GM21528 (cell line): Measurements from ENCODE around the gene PSMG4.
"Not testable (repeated sequence)": the region's sequence is repeated elsewhere in the genome, so short reads cannot be mapped to it uniquely, and the experiment has no call there.

Source experiments
- ATAC-seq: cut with Tn5 transposase; IDR thresholded peaks from one replicate; pipeline ENCODE4 v1.9.1; 2021; ENCODE audit warnings: mild to moderate bottlenecking, moderate library complexity; ENCODE audit not compliant: unreplicated experiment, low FRiP score

Gene PSMG4

DNA sequence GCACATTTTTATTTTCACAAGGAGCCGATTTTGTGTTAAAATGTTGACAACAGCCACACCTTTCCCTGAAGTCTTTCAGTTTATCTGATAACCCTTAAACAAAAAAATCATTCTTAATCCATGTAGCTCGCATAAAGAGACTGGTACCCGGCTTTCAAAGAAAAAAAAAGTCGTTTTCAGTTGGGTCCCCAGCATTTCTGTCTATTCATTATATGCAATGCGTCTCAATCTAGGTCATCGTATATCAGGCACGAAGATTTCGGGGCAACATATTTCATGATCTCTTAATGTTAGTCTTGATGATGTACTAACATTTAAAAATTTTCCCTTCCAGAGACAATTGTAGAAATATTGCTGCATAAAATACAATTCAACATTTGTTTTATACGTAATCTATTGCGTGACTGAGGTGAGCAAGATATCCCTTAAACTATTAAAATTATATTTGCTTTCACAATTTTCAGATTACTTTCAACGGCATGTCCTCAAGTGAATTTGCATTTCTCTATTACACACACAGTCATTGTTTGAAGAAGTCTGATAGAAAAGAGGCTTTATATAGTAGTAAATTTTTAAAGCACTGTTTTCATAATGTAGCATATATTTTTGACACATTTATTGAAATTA, 28.4 kb upstream of the PSMG4 start:
- no peak for ATAC-seq

DNA sequence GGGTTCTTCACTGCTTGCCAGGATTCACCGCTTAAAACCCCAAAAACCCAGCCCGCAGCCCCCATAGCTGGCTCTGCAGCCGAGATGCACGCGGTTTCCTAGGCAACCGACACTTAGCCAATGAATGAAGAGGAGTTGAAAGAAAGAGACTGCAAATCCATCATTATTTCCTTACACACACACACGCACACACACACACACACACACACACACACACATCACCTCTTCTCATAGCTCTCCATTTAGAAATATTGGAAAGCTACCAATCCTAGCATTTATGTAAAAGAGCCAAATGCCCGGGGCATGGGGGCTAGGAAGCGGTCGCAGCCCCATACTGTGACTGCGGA, 27.9 kb upstream of the PSMG4 start:
- no peak for ATAC-seq

DNA sequence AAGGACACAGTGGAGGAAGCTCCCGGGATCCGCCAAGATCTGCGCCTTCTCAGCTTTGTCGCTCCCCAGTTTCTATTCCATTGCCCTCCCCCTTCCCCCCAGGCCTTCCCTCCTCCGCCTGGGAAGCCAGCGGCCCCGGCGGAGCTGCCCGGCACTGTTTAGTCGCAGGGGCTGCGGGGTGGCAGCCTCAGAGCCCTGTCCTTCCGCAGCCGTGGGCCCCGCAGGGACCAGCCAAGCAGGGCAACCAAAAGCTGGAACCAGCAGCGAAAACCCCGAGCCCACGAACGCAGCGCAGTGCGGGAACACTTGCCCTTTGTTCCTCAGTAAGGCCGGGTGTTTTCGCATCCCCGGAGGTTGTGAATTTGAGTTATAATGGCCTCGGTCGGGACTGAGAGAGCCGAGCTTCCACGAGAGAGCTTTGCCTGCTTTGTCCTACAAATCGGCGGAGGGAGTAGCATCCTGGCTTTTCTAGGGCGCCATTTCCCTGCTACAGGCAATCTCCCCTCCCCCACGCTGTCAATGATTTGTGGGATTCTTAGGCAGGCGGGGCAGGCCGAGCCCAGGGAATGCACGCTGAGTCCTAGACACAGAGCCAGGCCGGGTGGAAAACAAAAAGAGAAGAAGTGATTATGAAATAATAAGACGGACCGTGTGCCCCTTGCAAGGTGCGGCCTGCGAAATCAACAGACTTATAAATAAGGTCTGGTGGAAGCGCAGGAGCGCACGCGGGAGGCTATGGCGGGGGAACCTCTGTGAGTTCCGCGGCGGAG, 27.3 kb upstream of the PSMG4 start:
- ATAC-seq, result no peak

DNA sequence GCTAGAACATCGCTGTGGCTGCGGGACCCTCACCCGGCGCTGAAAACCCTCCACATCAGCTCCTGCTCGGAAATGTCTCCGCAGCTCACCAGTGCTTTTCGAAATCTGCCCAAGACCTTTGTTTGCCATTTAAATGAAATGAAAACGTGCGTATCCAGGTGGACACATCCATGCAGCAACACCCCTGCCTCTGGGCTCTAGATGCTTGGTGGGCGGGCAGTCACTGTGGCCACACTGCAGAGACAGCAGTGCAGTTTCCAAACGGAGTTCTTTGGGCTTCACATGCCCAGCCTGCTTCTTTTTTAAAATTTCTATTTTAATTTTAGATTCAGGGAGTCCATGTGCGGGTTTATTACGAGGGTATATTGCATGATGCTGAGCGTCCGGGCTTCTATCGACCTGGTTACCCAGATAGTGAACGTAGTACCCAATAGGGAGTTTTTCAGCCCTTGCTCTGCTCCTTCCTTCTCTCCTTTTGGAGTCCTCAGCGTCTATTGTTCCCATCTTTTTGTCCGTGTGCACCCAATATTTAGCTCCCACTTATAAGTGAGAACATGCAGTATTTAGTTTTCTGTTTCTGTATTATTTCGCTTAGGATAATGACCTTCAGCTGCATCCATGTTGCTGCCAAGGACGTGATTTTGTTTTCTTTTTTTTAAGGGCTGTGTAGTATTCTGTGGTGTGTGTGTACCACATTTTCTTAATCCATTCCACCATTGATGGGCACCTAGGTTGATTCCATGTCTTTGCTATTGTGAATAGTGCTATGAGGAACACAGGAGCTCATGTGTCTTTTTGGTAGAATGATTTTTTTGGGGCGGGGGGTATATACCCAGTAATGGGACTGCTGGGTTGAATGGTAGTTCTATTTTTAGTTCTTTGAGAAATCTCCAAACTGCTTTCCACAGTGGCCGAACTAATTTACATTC, 26.5 kb upstream of the PSMG4 start:
- no peak for ATAC-seq

DNA sequence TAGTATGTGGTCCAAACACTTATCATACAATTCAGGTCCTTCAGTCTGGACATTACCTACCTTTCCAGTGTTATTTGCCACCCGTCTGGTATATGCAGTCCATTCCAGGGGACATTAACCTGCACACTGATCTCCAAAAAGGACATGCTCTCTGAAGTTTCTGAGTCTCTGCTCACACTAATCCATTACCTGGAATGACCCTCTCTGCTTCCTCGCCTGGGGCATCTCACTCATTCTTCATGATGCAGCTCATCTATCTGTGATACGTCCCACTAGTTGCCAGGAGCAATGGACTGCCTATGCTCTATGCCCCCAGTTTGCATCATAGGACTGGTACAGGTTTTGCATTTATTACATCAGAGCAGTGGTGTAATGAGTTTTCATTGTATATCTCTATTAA, 25.4 kb upstream of the PSMG4 start:
- ATAC-seq, result no peak

DNA sequence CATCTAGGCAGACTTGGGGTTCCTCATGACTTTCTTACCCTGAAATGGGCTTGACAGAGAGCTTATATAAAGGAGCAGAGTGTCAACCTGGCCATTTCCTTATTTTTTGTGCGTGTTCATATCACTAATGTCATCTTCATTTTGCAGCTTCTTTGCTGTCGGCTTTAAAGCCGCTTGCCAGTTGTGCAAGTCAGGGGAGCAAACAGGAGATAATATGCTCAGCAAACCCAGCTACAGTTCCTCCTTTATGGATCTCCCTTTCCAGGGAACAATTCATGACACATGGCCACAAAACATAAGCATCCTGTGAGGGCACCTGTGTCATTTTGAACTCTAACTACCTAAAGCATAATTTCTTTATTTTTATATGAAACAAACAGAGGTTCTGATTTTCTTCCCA, 24.8 kb upstream of the PSMG4 start:
- no peak for ATAC-seq

DNA sequence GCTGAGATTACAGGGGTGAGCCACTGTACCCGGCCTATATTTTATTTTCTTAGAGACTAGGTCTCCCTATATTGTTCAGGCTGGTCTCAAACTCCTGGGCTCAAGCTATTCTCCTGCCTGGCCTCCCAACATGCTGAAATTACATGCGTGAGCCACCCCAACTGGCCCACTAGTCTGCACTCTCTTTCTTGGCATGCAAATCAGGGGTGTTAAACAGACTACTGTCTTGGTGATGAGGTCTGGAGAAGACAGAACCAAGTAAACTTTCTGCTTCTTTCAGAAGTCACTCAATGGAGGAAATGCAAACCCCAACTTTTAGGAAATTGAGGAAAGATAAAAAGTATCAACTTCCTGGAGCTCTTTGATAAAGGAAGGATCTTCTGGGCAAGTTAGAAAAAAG, 23.3 kb upstream of the PSMG4 start:
- ATAC-seq, result no peak

DNA sequence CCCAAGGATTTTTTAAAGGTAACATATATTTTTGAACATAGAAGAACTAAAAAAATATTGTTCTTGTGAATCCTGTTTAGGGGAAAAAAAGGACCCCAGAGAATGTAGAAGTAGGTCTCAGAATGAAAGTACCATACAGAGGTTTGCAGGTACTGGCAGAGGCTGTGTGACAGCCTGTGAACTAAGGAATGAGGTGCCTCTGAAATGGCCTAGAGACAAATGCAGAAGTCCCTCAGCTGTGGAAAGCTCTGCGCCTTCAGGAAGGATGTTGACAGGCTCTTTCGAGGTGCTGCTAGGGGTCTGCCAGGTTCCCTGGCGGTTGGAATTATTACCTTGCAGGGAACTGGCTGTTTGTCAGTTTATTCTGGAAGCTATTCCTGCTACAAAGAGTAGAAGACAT, 22.7 kb upstream of the PSMG4 start:
- no peak for ATAC-seq

DNA sequence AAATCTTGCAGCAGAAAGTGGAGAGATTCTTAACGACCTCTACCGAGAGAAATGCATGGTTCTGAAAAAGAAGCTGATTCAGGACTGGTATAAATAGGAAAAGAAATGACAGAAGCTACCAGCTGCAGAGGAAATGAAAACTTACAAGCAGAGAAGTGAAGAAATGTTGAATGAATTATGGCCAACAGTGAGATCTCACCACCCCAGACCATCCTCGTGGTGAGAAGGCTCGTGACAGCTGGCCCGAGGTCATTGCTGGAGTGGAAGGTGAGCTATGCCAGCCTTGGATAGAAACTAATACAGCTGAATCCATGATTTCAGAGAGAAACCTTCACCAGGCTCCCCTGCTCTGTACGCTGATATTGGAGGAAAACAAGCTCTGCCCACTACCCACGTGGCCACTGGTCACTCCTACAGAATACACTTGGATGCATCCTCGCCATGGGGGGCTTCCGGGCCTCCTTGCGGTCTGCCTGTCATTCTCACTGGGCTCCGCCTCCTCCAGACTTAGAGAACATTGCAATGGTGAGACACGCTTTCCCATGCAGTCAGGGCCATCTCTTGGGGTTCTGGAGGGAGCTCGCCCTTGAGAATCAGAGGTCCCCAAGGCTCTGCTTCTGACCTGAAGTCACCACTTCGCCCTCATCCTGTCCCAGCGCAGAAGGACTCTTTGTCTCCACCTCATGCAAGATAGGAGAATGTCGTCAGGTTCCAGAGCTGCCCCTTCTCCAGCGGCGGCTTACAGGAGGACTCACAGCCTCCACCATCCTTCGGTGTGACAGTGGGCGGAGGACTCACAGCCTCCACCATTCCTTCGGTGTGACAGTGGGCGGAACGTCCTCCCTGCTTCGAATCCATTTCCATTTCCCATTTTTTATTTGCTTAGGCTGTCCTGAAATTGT, 20.7 kb upstream of the PSMG4 start:
- ATAC-seq, result peak; percentile 43

DNA sequence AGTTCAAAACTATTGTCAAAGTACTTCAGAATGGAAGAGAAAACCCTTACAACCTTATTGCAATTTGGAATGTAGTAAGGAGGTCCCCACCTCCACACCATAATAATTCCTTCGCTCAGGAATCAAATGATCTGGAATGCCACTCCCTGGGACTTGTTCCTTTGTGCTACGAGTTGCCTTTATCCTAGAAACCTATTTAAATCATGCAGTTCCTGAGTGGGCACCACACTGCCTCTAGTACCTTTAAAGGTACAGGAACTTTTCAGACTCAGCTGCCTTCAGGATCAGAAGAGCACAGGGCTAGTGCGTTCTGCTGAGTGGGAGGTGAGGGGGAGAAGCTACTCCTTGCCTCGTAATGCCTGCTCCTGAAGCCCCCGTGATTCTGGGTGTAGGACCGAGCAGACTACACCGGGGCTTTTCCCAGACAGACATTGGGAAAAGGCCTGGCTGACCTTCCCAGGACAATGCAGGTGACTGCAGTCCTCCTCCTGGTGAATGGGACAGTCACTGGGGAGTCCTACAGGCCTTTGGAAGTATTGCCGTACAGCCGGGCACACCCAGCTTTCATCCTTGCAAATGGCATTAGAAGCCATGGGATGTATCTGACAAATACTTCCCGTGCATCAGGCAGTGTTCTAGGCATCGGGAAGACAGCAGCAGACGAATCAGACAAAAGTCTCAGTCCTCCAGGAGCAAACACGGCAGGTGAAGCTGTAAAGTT, 19.5 kb upstream of the PSMG4 start:
- no peak for ATAC-seq

DNA sequence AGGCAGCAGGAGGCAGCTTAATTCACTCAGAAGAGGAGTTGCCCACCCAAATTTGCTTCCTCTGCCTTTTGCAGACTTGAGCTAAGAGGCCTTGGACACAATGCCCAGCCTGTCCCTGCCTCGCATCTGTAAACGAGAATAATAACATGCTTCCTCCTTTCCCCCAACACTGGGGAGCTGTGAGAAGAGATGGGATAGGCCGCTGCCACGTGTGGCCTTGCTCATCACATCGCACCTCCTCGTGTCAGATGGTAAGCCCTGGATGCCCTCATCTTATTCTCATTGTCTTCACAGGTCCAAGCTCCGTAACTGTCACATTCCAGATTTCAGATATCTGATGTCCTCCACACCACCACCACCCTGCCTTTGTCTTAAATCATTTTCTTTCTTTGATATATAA, 18.2 kb upstream of the PSMG4 start:
- ATAC-seq, result no peak

DNA sequence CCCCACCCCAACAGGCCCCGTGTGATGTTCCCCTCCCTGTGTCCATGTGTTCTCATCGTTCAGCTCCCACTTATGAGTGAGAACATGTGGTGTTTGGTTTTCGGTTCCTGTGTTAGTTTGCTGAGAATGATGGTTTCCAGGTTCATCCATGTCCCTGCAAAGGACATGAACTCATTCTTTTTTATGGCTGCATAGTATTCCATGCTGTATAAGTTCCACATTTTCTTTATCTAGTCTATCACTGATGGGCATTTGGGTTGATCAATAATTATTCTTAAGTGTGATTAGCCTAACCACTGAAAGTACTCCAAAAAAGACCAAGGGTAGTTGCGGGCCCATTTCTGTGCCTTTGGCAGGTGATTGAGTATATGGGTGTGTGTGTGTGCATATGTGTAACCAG, 17.0 kb upstream of the PSMG4 start:
- not testable (repeated sequence) for ATAC-seq

DNA sequence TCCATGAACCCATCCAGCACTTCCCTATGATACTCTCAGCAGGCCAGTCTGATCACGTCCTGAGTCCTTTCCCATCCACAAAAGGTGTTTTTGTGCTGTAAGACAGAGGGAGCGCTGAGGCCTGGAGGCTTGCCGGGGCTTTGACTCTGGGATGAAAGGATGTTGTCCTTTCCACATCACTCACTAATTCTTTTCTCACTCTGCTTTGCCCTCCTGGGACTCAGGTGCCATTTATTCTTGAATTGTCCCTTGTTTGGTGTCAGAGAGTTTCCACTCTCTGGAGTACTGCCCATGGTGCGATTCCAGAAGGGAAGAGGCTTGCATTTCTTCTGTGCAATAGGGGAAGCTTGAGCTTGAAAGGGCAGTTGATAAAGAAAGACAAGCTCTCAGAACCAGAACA, 16.0 kb upstream of the PSMG4 start:
- no peak for ATAC-seq

DNA sequence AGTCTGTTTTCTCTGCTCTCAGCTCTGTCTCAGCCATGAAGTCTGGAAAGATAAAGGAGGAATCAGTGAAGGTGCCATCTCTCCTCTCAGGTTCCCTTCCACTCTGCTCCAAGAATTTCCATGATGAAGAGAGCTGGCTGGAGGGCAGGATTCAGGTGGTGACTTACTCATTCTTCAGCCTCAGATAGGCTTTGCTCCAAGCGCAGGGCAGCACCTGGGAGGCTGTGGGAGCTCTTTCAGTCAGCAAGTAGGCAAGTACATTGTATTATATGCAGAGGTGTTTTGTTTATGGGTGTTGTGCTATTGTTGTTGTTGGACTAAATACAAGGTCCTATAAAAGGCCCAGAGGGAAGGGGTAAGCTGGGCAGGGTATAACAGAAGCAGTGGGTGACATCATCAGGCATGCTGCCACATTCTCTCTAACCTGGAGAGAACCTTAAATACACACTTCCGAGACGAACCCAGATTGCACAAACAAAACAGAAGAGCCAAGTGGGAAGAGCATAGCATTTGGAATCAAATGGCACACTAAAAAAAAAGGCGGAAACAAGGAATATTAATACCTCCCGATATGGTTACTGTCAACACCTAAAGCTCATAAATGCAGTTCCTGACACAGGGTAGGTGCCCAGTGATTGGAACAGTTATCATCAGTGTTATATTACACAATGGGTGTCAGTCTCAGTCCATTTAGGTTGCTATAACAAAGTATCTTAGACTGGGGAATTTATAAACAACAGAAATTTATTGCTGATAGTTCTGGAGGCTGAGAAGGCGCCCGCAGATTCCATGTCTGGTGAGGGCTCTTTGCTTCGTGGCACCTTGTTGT, 14.5 kb upstream of the PSMG4 start:
- ATAC-seq, result no peak

DNA sequence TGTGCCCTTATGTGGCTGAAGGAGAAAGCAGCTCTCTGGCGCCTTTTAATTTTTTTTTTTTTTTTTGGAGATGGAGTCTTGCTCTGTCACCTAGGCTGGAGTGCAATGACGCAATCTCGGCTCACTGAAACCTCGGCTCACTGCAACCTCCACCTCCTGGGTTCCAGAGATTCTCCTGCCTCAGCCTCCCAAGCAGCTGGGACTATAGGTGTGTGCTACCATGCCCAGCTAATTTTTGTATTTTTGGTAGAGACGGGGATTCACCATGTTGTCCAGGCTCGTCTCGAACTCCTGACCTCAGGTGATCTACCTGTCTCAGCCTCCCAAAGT, 13.9 kb upstream of the PSMG4 start:
- not testable (repeated sequence) for ATAC-seq

DNA sequence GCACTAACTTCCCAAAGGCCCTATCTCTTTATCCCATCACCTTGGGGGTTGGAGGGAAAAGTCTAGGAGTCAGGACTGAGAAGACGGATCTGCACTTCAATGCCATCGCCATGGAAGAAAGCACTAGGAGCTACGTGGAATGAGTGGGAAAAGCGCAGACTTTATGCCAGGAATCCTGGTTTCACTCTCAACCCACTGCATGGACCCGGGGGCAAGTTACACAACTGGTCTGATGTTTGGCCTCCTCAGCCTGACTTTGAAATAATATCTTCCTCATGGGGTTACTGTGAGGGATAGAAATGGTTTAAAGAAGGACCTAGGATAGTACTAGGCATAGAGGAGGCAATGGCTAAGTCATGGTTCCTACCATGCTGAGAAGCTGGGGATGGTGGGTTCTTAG, 13.5 kb upstream of the PSMG4 start:
- ATAC-seq, result no peak

DNA sequence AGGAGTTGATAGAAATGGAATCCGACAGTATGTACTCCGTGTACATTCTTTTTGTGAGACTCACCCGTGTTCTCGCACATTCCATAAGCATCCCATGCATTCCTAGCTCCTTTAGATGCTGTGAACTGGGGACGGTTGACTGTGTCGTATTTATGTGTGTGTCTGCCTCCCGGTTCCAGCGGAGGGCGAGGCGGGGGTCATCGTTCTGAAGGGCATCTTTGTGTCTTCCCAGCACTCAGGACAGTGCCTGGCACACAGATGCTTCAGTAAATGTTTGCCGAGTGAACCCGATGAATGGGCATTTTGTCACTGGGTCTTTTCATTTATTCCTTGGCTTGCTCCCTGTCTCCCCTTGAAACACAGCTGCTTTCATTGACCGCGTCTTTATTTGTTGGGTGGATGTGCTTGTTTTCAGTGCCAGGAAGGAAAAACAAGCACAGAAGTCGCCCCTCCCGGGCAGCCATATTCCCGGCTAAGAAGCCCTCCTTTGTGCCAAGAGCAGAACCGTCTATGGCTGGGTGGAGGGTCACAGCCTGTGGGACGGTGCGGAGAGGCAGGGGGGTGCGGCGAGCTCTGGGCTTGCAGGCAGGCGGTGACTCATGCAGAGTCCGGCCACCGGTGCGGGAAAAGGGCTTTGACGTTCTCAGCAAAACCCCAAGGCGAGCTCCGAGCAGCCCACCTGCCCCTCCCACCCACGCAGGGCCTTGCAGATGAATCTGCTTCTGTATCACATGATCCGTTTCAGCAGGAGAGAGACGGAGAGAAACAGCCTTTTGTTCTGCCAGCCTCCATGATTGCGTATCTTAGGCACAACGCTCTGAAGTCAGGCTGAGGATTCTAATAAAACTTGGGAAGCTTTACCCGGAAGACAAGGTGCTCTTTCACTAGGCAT, 11.2 kb upstream of the PSMG4 start:
- ATAC-seq, result no peak

DNA sequence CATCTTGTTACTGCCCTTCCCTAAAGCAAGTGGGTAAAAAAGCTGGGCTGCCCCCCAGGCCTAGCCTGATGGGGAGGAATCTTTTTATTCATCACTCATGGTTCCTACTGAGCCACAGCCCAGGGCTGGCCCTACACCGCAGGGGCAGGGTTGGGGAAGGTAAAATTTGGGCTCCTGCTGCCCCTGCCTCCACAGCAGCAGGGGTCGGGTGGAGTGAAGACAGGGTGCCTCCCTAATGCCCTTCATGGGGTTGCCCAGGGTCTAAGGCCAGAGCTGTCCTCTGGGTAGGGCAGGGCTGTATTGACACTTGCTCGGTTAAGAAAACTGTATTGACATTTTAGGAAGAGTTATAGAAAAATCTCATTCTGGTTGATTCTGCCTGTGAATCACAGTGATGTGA, 8.9 kb upstream of the PSMG4 start:
- ATAC-seq, result no peak
